ENCODE data around the gene UVRAG.

- no peak for TF ChIP-seq YY1 (IDR thresholded peaks at IDR 0.05)
- TF ChIP-seq, protein P1, sequence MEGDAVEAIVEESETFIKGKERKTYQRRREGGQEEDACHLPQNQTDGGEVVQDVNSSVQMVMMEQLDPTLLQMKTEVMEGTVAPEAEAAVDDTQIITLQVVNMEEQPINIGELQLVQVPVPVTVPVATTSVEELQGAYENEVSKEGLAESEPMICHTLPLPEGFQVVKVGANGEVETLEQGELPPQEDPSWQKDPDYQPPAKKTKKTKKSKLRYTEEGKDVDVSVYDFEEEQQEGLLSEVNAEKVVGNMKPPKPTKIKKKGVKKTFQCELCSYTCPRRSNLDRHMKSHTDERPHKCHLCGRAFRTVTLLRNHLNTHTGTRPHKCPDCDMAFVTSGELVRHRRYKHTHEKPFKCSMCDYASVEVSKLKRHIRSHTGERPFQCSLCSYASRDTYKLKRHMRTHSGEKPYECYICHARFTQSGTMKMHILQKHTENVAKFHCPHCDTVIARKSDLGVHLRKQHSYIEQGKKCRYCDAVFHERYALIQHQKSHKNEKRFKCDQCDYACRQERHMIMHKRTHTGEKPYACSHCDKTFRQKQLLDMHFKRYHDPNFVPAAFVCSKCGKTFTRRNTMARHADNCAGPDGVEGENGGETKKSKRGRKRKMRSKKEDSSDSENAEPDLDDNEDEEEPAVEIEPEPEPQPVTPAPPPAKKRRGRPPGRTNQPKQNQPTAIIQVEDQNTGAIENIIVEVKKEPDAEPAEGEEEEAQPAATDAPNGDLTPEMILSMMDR (IDR thresholded peaks at IDR 0.05; ENCODE audit: low read depth, low read length, missing input control), result no peak
- TF ChIP-seq, protein P2, sequence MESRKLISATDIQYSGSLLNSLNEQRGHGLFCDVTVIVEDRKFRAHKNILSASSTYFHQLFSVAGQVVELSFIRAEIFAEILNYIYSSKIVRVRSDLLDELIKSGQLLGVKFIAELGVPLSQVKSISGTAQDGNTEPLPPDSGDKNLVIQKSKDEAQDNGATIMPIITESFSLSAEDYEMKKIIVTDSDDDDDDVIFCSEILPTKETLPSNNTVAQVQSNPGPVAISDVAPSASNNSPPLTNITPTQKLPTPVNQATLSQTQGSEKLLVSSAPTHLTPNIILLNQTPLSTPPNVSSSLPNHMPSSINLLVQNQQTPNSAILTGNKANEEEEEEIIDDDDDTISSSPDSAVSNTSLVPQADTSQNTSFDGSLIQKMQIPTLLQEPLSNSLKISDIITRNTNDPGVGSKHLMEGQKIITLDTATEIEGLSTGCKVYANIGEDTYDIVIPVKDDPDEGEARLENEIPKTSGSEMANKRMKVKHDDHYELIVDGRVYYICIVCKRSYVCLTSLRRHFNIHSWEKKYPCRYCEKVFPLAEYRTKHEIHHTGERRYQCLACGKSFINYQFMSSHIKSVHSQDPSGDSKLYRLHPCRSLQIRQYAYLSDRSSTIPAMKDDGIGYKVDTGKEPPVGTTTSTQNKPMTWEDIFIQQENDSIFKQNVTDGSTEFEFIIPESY (IDR thresholded peaks at IDR 0.05), result no peak
- no peak for TF ChIP-seq MAX (IDR thresholded peaks at IDR 0.05)
Measured at GRCh38 chr11:76169473-76169896, 354.5 kb downstream of the UVRAG start.
